Heart left ventricle (tissue), 13 donors: Measurements from ENCODE around the gene TMPRSS7.

Source experiments
- POLR2A ChIP-seq, 2 donors: fragments of 450-650 bp; IDR thresholded peaks; one replicate each; pipeline ENCODE4 v1.6.1; 2017; ENCODE audit warnings: antibody characterized with exemption in 2 of 2, mild to moderate bottlenecking in 2 of 2, moderate library complexity in 2 of 2
- TF ChIP-seq, protein P1 (sequence below), 12 donors: fragments of 200-600 bp; sonication (generic) in 4 of 12; IDR thresholded peaks; one replicate each; pipeline versions ENCODE4 v1.5.0 to v1.8.0; 2018 to 2022; ENCODE audit warnings: antibody characterized with exemption in 12 of 12, mild to moderate bottlenecking in 5 of 12
- donor health status: ischemic (EF 13 %, LVEDD 7.1; RV severe dilation, severe dysfunction).
- donor health status: DM: no; HTN: yes; CAD: no.
- donor health status: DM: no; HTN: no; CAD: no.
- donor health status: ischemic (EF 25% LVEDD 6.9; RV normal size, moderate dysfunction).
- donor health status: ischemic (EF 25% LVEDD 5.7; RV mildly dilated, moderate dysfunction).
- donor health status: ischemic (EF 35%, LVEDD 5.7; RV mildly dilated, moderate dysfunction).
- donor health status: nonischemic (EF 11% LVEDD 7.7; RV severe dilation, severe dysfunction).
- donor health status: DM: yes; HTN: yes; CAD: no.
- donor health status: PGD.
- donor health status: ischemic (EF 29% LVEDD 5.4; RV normal size, mild dysfunction).
- donor health status: nonischemic (EF 23%, LVEDD 6.1; RV moderate dilation, normal function).

DNA sequence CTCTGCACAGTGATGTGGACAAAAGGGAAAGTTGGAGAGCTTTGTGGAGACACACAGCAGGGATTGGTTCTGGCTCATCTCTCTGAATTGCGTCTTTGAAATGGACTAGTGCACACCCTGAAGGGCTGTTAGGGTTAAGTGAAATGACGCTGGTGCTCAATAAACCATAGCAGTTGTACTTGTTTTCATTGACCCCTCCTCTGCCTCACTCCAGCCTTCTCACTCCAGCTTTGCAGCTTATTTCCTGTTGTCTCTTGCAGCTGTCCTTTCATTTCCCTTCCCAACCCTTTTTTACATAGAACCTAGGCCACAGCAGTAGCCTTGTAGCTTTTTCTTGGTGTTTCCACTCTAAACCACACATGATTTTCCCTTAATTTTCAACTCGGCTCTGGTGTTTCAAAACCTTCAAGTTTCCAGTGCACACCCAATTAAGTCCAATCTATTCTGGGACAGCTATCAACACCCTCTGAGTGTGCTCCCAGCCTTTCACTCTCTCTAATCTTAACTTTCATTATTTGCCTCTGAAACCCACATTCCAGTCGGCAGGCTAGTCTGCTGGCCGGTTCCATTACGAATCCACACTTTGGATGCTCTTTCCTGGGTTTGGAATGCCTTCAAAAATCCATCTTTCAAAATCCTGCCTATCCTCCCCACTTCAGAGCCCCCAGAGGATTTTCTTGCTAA lies 58.1 kb downstream of the TMPRSS7 start:
- TF ChIP-seq, protein P1, sequence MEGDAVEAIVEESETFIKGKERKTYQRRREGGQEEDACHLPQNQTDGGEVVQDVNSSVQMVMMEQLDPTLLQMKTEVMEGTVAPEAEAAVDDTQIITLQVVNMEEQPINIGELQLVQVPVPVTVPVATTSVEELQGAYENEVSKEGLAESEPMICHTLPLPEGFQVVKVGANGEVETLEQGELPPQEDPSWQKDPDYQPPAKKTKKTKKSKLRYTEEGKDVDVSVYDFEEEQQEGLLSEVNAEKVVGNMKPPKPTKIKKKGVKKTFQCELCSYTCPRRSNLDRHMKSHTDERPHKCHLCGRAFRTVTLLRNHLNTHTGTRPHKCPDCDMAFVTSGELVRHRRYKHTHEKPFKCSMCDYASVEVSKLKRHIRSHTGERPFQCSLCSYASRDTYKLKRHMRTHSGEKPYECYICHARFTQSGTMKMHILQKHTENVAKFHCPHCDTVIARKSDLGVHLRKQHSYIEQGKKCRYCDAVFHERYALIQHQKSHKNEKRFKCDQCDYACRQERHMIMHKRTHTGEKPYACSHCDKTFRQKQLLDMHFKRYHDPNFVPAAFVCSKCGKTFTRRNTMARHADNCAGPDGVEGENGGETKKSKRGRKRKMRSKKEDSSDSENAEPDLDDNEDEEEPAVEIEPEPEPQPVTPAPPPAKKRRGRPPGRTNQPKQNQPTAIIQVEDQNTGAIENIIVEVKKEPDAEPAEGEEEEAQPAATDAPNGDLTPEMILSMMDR (IDR thresholded peaks at IDR 0.05): no peak
- no peak for TF ChIP-seq POLR2A (IDR thresholded peaks at IDR 0.05)
